Ascending aorta (tissue), 2 donors: ENCODE results near the gene A4GALT. TPM values are rescaled to one million over a fixed set of nuclear protein-coding genes. Genes with fewer than 3 reads are reported as not detected.

ENCODE experiments used
- DNase-seq, 2 donors: peaks; one replicate each; pipeline ENCODE4 v3.0.0-alpha.2; 2019; ENCODE audit warnings: low spot score in 2 of 2
- H3K27ac ChIP-seq, 2 donors: fragments of 200-600 bp; sonication (generic); one replicate each; pipeline ENCODE4 v1.5.1; 2016 to 2017; ENCODE audit warnings: mild to moderate bottlenecking in 1 of 2
- H3K27me3 ChIP-seq: fragments of 200-600 bp; sonication (generic); one replicate; pipeline ENCODE4 v1.5.1; 2017
- H3K36me3 ChIP-seq, 2 donors: fragments of 200-600 bp; sonication (generic); one replicate each; pipeline ENCODE4 v1.5.1; 2016
- H3K4me1 ChIP-seq, 2 donors: fragments of 200-600 bp; sonication (generic); one replicate each; pipeline ENCODE4 v1.5.1; 2016 to 2017; ENCODE audit warnings: mild to moderate bottlenecking in 1 of 2
- H3K4me3 ChIP-seq, 2 donors: fragments of 200-600 bp; sonication (generic); one replicate each; pipeline ENCODE4 v1.5.1; 2016 to 2017; ENCODE audit warnings: mild to moderate bottlenecking in 1 of 2
- H3K9me3 ChIP-seq, 2 donors: fragments of 200-600 bp; sonication (generic); one replicate each; pipeline ENCODE4 v1.5.1; 2016
- CTCF ChIP-seq, 3 experiments: fragments of 200-600 bp in 2 of 3; fragments of 450-650 bp in 1 of 3; sonication (generic) in 2 of 3; IDR thresholded peaks; one replicate each; pipeline ENCODE4 v1.5.1; 2016 to 2019; ENCODE audit warnings: antibody characterized with exemption in 3 of 3, mild to moderate bottlenecking in 1 of 3, moderate library complexity in 1 of 3
- intact Hi-C: fragments of 100-400 bp; cut with DNase I; formaldehyde crosslinking; loops from one replicate; pipeline ENCODE4 v1.15.1; 2023
- total RNA-seq: library from RNA; depleted of rRNA; stranded (reverse); fragments of >200 nt; gene quantifications from one replicate; pipeline ENCODE4 v1.1.0, GENCODE V29; 2016

The A4GALT gene
- total RNA-seq, 1 donor from 2014 or later, result 85.1 TPM

GRCh38 chr22:42646569-42647525 lies 73.8 kb downstream of the A4GALT start:
- intact Hi-C loops, result loop anchor here (5.0 to 10.0 kb wide), 2 partner anchors 210 to 348 kb away; partner anchors contain the start of gene ARFGAP3
- Histone ChIP-seq H3K4me3 (peak overlapping the region; percentile 74 to 97), H3K27me3 (no peaks in the 10 kb centered on the region), H3K4me1 (peaks cover 19 to 58% of the 10 kb centered on the region in 2 donors), H3K36me3 (no peaks in the 10 kb centered on the region), H3K9me3 (no peaks in the 10 kb centered on the region), H3K27ac (peak overlapping the region; percentile 88 to 98)
- TF ChIP-seq CTCF (IDR thresholded peaks at IDR 0.05), result no peak
- no peak for DNase-seq

DNA sequence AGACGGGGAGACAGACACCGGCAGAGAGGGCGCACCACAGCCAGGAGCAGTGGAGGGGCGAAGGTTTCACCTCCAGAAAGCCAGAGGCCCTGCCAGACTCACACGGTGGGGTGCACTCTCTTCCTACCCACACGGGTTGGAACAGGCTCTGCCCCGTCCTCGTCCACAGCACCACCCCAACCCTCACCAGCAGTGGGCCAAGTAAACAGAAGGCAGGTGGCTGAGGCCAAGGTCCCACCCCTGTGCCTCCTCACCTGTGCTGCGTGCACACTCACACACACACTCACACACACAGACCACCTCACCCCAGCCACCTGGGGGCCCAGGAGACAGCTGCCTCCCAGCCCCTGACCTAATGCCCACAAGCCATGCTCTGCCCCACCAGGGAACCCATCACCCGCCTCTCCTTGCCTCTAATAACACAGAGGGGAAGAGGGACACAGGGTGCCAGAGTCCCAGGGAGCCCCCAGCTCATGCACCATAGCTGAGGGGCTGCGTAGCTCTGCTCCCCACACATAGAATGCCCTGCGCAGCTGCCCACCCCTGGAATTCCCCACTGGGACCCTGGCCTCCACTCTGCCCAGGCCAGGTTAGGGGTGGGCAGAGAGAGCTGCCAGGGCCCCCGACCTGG lies 74.6 kb downstream of the A4GALT start:
- no peak for DNase-seq
- no peaks in the 10 kb centered on the region for H3K27me3 ChIP-seq
- intact Hi-C loops, result loop anchor here (5.0 to 10.0 kb wide), 2 partner anchors 211 to 349 kb away; partner anchors contain the start of gene ARFGAP3
- no peak for TF ChIP-seq CTCF (IDR thresholded peaks at IDR 0.05)
- peaks cover 19 to 64% of the 10 kb centered on the region in 2 donors for H3K4me1 ChIP-seq
- no peaks in the 10 kb centered on the region for H3K9me3 ChIP-seq
- peak overlapping the region; percentile 74 to 97 for H3K4me3 ChIP-seq
- no peaks in the 10 kb centered on the region for H3K36me3 ChIP-seq
- H3K27ac ChIP-seq, result peak overlapping the region; percentile 88 to 98

GRCh38 chr22:42645341-42645937 lies 75.2 kb downstream of the A4GALT start:
- intact Hi-C loops, result loop anchor here (5.0 to 10.0 kb wide), 2 partner anchors 212 to 349 kb away; partner anchors contain the start of gene ARFGAP3
- H3K9me3 ChIP-seq, result no peaks in the 10 kb centered on the region
- peak overlapping the region; percentile 88 to 98 for H3K27ac ChIP-seq
- no peak for TF ChIP-seq CTCF (IDR thresholded peaks at IDR 0.05)
- peaks cover 19 to 64% of the 10 kb centered on the region in 2 donors for H3K4me1 ChIP-seq
- H3K36me3 ChIP-seq, result no peaks in the 10 kb centered on the region
- H3K4me3 ChIP-seq, result peak overlapping the region; percentile 74 to 97
- no peaks in the 10 kb centered on the region for H3K27me3 ChIP-seq
- no peak for DNase-seq

GRCh38 chr22:42644422-42645340 lies 76.0 kb downstream of the A4GALT start:
- Histone ChIP-seq H3K36me3 (no peaks in the 10 kb centered on the region), H3K4me1 (peaks cover 19 to 63% of the 10 kb centered on the region in 2 donors), H3K4me3 (peak overlapping the region; percentile 74 to 97), H3K9me3 (no peaks in the 10 kb centered on the region), H3K27ac (peak overlapping the region; percentile 88 to 98), H3K27me3 (no peaks in the 10 kb centered on the region)
- intact Hi-C loops, result loop anchor here (5.0 to 10.0 kb wide), 2 partner anchors 213 to 350 kb away; partner anchors contain the start of gene ARFGAP3
- no peak for TF ChIP-seq CTCF (IDR thresholded peaks at IDR 0.05)
- DNase-seq, result no peak
